Muscle layer of duodenum (tissue), 2 donors: ENCODE measurements around the gene MFSD11.
"Not testable (repeated sequence)": the region's sequence is repeated elsewhere in the genome, so short reads cannot be mapped to it uniquely, and the experiment has no call there.

ENCODE experiments used
- H3K27ac ChIP-seq: one replicate; pipeline ENCODE4 v1.7.0; 2013; ENCODE audit warnings: mild to moderate bottlenecking, low read length
- H3K27me3 ChIP-seq: one replicate; pipeline ENCODE4 v1.7.0; 2013; ENCODE audit warnings: low read depth, mild to moderate bottlenecking, control low read depth, low read length
- H3K36me3 ChIP-seq, 2 donors: one replicate each; pipeline ENCODE4 v1.7.0; 2013; ENCODE audit warnings: low read length in 2 of 2, control low read depth in 1 of 2, mild to moderate bottlenecking in 1 of 2; ENCODE audit not compliant: insufficient read depth in 2 of 2, control insufficient read depth in 1 of 2
- H3K4me1 ChIP-seq, 2 donors: one replicate each; pipeline ENCODE4 v1.7.0; 2013; ENCODE audit warnings: low read length in 2 of 2, mild to moderate bottlenecking in 2 of 2, control low read depth in 1 of 2, moderate library complexity in 1 of 2; ENCODE audit not compliant: insufficient read depth in 2 of 2, control insufficient read depth in 1 of 2
- H3K4me3 ChIP-seq, 2 donors: one replicate each; pipeline ENCODE4 v1.7.0; 2013; ENCODE audit warnings: low read length in 2 of 2, low read depth in 1 of 2, mild to moderate bottlenecking in 1 of 2
- H3K9me3 ChIP-seq, 2 donors: one replicate each; pipeline ENCODE4 v1.7.0; 2013; ENCODE audit warnings: low read length in 2 of 2, control low read depth in 1 of 2, mild to moderate bottlenecking in 1 of 2; ENCODE audit not compliant: control insufficient read depth in 1 of 2
- donor health status: healthy.

MFSD11 gene

DNA sequence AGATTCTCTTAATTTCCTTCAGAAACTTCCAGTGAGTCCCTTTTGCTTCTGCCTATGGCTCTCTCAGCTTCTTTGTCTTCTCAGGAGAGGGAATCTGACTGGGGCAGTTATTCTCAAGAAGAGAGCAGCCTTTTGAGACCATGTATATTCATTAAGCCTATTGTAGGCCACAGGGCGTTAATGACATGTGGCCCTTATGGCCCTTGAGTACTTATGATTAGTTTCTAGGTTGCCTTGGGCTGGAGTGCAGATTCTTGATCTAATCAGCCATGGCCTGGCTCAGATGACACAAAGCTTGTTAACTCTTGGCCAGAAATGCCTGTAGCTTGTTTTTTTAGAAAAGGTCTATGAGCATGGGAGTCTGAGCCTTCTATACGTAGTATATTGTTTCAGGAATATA, 17.4 kb downstream of the MFSD11 start:
- Histone ChIP-seq H3K36me3 (peaks cover 6 to 22% of the 10 kb centered on the region in 2 donors), H3K9me3 (no peaks in the 10 kb centered on the region), H3K27ac (no peak overlapping the region), H3K27me3 (no peaks in the 10 kb centered on the region), H3K4me1 (no peaks in the 10 kb centered on the region), H3K4me3 (no peak overlapping the region)

DNA sequence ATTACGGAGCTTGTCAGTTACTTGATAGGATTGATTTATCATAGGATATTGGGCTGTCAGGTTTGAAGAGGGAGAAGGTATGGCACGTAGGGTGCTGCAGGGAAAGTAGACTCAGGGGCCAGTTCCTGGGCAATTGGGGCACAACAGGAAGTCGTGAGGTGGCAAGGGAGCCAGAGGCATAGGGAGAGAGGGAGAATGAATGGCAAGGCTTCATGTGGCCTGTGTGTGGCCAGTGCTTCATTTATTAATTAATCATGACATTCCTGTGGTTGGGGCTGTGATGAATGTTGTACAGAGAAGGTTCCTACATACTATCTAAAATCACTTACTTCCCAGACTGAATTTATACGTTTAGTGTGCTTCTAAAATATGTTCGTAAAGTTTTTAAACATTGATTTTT, 19.3 kb downstream of the MFSD11 start:
- H3K4me3 ChIP-seq: no peak overlapping the region
- H3K27ac ChIP-seq: no peak overlapping the region
- no peaks in the 10 kb centered on the region for H3K4me1 ChIP-seq
- H3K36me3 ChIP-seq: peaks cover 6 to 25% of the 10 kb centered on the region in 2 donors
- H3K27me3 ChIP-seq: no peaks in the 10 kb centered on the region
- H3K9me3 ChIP-seq: no peaks in the 10 kb centered on the region

DNA sequence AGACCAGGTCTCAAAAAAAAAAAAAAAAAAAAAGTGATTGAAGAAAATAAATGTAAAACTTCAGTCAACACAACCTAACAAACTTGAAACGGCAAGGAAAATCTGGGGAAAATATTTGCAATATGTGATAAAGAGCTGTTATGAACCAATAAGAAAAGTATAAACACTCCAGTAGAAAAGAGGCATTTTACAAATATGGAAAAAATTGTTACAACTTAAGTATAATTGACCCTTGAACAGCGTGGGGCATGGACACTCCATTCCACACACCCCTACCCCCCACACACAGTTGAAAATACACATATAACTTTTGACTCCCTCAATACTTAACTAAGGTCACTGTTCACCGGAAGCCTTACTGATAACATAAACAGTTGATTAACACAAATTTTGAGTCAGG, 20.7 kb downstream of the MFSD11 start:
- Histone ChIP-seq H3K4me3 (no peak overlapping the region), H3K27me3 (no peaks in the 10 kb centered on the region), H3K4me1 (no peaks in the 10 kb centered on the region), H3K27ac (no peak overlapping the region), H3K9me3 (no peaks in the 10 kb centered on the region), H3K36me3 (peaks cover 6 to 25% of the 10 kb centered on the region in 2 donors)

DNA sequence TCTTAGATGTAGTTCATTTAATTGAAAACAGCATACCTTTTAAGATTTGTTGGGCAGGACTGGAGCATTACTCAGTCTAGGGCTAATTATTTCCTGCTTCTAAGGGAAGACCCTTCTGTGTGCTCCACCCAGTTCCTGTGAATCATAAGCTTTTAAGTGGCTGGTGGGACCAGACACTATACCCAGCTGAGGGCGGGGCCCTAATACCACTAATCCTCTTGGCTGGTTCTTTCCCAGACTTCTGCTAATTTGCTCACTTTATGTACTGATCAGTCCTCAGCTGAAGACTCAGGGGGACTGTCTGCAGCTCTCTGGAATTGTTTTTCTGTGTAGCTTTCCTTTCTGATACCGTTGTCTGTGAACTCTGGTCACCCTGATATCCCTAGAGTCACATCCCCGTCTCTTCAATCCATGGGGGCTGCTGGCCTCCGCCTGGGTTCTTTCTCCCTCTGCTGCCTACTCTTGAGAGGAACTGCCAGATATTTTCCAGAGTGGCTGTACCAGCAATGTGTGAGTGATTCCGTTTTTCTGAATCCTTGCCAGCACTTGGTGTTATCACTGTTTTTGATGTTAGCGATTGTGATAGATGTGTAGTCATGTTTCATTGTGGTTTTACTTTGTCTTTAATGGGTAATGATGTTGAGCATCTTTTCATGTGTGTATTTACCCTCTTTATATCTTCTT, 35.1 kb downstream of the MFSD11 start:
- Histone ChIP-seq H3K36me3 (peaks cover 32 to 62% of the 10 kb centered on the region in 2 donors), H3K4me1 (no peaks in the 10 kb centered on the region), H3K27me3 (no peaks in the 10 kb centered on the region), H3K9me3 (no peaks in the 10 kb centered on the region), H3K4me3 (no peak overlapping the region), H3K27ac (no peak overlapping the region)

DNA sequence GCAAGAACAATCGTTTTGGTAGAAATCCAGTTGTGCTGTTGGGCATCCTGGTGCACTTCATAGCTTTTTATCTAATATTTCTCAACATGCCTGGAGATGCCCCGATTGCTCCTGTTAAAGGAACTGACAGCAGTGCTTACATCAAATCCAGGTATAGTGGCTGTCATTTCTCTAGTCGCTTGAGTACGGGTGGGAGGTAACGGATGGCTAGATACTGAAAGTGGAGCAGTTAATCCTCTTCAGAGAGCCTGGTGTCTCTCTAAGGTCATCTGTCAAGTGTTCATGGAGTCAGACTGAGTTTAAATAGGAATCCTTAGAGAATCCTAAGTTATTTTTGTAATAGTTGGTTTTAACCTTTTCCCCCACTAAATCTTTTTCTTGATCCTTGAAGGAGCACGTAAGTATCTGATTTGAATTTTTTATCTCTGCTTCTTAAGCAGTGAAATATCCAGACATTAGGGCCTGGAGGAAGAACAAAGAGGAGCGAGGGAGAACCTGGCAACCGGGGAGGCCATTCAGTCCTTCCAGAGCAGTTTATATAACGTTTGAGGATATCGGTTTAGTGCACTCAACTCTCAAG, 37.2 kb downstream of the MFSD11 start:
- H3K36me3 ChIP-seq: peaks cover 28 to 64% of the 10 kb centered on the region in 2 donors
- no peaks in the 10 kb centered on the region for H3K9me3 ChIP-seq
- no peaks in the 10 kb centered on the region for H3K27me3 ChIP-seq
- H3K4me3 ChIP-seq: no peak overlapping the region
- no peaks in the 10 kb centered on the region for H3K4me1 ChIP-seq
- no peak overlapping the region for H3K27ac ChIP-seq

DNA sequence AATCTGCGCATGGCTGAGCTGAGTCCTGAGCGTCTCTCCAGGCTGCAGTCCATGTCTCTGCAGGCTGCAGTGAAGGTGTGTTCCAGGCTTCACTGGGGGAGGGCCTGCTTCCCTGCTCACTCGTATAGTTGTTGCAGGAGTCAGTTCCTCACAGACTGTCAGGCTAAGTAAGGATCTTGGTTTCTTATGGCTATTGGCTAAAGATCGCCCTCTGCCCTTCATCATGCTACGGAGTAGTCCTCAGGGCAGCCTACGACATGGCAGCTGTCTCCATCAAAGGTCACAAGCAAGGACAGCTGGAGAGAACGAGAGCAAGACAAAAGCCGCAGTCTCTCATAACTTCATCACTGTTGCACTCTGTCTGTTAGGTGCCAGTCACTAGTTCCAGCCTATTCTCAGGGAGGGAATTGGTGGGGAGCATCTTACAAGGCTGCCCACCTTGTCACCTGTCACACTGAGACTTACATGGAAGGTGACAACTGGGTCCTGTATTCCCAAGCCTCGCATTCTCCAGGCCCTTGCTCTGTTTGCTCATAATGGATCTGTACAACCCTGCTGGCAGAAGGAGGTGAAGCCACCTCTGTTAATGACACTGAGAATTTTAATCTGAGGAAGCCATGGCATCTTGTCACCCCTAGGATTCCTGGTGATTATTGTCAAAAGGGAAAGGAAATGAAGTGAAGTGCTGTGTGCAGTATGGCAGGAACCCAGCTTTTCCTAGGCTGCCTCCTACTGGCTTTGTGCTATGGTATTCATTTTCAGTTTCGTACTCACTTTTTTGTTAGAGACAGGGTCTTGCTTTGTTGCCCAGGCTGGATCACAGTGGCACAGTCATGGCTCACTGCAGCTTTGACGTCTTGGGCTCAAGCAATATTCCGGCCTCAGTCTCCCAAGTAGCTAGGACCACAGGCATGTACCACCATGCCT, 43.4 kb downstream of the MFSD11 start:
- Histone ChIP-seq H3K27me3 (no peaks in the 10 kb centered on the region), H3K4me3 (no peak overlapping the region), H3K9me3 (no peaks in the 10 kb centered on the region), H3K36me3 (peaks cover 8 to 45% of the 10 kb centered on the region in 2 donors), H3K27ac (no peak overlapping the region), H3K4me1 (no peaks in the 10 kb centered on the region)

DNA sequence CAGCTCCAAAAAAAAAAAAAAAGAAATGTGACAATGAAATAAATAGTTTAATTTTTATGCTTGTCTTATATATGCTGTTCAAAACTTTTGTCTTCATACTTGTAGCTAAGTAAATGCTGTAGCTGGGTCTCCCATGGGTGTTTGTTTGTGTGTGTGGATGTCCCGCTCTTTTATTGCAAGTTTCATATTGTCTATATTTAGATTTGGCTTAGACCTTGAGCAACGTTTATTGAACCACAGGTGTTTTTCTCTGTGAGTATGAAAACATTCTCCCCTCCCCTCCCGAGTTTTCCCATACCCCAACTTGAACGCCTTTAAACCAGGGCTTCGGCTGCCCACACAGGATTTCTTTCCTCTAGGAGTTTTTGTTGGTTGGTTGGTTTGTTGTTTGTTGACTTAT, 45.2 kb downstream of the MFSD11 start:
- peaks cover 8 to 40% of the 10 kb centered on the region in 2 donors for H3K36me3 ChIP-seq
- no peaks in the 10 kb centered on the region for H3K9me3 ChIP-seq
- no peak overlapping the region for H3K27ac ChIP-seq
- no peak overlapping the region for H3K4me3 ChIP-seq
- H3K4me1 ChIP-seq: no peaks in the 10 kb centered on the region
- H3K27me3 ChIP-seq: no peaks in the 10 kb centered on the region

DNA sequence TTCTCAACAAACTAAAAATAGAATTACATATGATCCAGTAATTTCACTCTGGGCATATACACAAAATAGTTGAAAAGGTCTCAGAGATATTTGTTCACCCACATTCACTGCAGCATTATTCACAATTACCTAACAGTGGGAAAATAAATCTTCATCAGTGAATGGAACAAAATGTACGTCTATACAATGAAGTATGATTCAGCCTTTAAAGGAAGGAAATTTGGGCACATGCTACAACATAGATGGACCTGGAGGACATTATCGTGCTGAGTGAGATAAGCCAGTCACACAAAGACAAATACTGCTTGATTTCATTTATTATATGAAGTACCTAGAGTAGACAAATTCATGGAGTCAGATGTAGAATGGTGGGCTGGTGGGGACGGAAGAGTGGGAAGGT, 47.0 kb downstream of the MFSD11 start:
- H3K4me3 ChIP-seq: no peak overlapping the region
- no peaks in the 10 kb centered on the region for H3K27me3 ChIP-seq
- no peak overlapping the region for H3K27ac ChIP-seq
- H3K9me3 ChIP-seq: no peaks in the 10 kb centered on the region
- peaks cover 8 to 29% of the 10 kb centered on the region in 2 donors for H3K36me3 ChIP-seq
- no peaks in the 10 kb centered on the region for H3K4me1 ChIP-seq

DNA sequence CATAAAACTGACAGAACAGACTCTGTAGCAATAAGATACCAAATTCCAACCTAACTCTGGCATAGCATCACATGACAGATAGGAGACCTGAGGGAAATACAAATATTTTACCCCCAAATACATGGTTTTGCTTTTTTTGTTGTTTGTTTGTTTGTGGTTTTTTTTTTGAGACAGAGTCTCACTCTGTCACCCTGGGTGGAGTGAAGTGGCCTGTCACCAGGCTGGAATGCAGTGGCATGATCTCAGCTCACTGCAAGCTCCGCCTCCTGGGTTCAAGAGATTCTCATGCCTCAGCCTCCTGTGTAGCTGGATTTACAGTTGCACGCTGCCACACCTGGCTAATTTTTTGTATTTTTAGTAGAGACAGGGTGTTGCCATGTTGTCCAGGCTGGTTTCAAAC, 49.9 kb downstream of the MFSD11 start:
- not testable (repeated sequence) for H3K27me3 ChIP-seq, H3K27ac ChIP-seq, H3K9me3 ChIP-seq, H3K4me3 ChIP-seq, H3K4me1 ChIP-seq
- H3K36me3 ChIP-seq: peaks cover 0 to 15% of the 10 kb centered on the region in 2 donors

DNA sequence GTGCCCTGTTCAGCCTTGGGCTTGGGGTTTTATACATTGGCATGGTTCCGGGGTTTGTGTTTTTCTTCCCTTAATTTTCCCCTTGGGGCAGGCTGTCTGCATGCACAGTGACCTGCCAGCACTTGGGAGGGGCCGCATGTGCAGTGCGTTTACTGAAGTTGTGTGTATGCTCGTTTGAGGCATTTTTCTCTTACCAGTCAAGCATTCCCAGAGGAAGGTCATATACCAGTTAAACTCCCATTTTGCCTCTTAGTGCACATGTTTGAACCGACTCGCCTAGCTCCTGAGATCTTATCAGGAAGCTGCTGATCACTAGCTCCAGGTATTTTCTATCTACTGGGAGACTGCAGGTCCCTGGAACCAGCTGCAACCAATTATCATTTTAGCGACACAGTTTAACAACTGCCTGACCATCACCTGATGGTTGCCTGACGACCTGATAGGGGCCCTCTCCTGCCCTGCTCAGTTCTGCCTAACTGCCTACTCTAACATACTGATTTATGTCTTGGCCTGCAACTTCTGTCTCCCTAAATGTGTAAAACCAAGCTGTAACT, 51.4 kb downstream of the MFSD11 start:
- Histone ChIP-seq H3K27me3 (no peaks in the 10 kb centered on the region), H3K4me1 (peaks cover 0 to 7% of the 10 kb centered on the region in 2 donors), H3K9me3 (no peaks in the 10 kb centered on the region), H3K27ac (no peak overlapping the region), H3K36me3 (peaks cover 0 to 12% of the 10 kb centered on the region in 2 donors), H3K4me3 (no peak overlapping the region)
